ENCODE data around the gene OSTN.
"Not testable (repeated sequence)": the region's sequence is repeated elsewhere in the genome, so short reads cannot be mapped to it uniquely, and the experiment has no call there.

The OSTN gene

DNA sequence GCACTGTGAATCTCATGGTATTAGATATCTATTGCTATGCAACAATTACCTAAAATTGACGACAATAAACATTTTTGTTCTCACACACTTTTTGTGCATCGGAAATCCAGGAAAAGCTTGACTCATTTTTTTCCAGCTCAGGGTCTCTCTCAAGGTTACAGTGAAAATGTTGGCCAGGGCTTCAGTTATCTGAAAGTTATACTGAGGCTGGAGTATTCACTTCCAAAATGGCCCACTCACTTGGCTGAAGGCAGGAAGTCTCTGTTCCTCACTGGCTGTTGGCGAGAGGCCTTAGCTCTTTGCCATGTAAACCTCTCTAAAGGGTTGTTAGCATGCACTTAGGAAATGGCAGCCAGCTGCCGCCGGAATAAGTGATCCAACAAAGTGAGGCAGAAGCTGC is 41.4 kb downstream of the OSTN start:
- no peaks in the 10 kb centered on the region for H3K36me3 Mint-ChIP-seq (ENCODE audit: low read depth)
- no peaks in the 10 kb centered on the region for H3K9me3 Mint-ChIP-seq
- H3K27me3 Mint-ChIP-seq (ENCODE audit: low read depth), result no peaks in the 10 kb centered on the region
- no peak overlapping the region for H3K4me3 Mint-ChIP-seq
- H3K4me1 Mint-ChIP-seq (ENCODE audit: low read depth), result peaks cover 3% of the 10 kb centered on the region
- H3K27ac Mint-ChIP-seq, result no peak overlapping the region

DNA sequence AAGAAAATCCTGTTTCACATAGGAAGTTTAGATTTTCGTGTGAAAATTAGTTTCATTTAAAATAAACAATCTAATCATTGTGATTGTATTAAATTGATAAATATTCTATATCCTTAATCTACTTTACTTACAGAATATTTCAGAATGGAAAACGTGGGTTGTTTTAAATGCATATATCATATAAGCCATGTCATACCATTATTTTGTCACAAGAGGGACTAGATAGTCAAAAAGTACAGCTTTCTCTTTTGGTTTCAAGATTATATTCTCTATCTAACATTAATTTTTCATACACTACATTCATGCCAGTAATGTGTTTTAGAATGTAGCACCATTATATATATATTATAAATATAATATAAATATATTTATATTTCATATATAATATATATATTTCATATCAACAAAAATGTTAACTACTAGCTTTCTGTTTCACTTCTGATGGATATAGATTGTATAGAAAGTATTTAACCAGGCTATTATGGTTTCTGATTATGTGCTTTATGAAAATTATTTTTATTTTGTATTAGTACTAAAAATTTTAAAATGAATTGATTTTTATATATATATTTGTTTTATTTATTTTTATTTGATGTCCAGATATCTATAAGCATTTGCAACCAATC is 45.3 kb downstream of the OSTN start:
- Mint-ChIP-seq H3K9me3 (no peaks in the 10 kb centered on the region), H3K36me3 (ENCODE audit: low read depth) (no peaks in the 10 kb centered on the region), H3K27me3 (ENCODE audit: low read depth) (no peaks in the 10 kb centered on the region), H3K4me3 (no peak overlapping the region), H3K27ac (no peak overlapping the region), H3K4me1 (ENCODE audit: low read depth) (peaks cover 3% of the 10 kb centered on the region)

DNA sequence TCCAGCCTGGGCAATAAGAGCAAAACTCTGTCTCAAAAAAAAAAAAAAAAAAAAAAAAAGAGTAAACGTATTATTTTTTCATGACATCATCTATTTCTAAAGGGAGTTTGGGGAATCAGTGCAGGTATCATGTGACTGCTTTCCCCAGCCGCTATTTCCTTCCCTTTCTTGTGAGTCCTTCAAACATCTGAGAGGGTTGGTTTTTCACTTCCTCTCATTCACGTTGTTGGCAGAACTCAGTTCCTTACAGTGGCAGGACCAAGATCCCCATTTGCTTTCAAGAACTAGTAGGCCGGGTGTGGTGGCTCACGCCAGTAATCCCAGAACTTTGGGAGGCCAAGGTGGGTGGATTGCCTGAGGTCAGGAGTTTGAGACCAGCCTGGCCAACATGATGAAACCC is 47.0 kb downstream of the OSTN start:
- H3K4me1 Mint-ChIP-seq (ENCODE audit: low read depth); H3K4me3 Mint-ChIP-seq; H3K27ac Mint-ChIP-seq; H3K36me3 Mint-ChIP-seq (ENCODE audit: low read depth); H3K27me3 Mint-ChIP-seq (ENCODE audit: low read depth); H3K9me3 Mint-ChIP-seq: not testable (repeated sequence)

DNA sequence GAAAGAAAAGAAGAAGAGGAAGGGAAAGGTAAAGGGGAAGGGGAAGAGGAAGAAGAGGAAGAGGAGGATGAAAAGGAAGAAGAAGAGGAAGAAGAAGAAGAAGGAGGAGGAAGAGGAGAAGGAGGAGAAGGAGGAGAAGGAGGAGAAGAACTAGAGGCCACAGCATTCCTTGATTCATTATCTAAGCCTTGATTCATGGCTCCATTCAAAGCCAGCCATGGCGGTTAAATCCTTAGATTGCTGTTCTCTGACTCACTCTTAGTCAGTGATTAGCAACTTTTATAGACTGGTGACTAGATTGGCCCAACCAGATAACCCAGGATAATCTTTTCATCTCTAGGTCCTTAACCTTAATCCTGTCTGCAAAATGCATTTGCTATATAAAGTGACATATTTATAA is 47.6 kb downstream of the OSTN start:
- Mint-ChIP-seq H3K27me3 (ENCODE audit: low read depth) (no peaks in the 10 kb centered on the region), H3K27ac (no peak overlapping the region), H3K4me3 (no peak overlapping the region), H3K9me3 (no peaks in the 10 kb centered on the region), H3K36me3 (ENCODE audit: low read depth) (no peaks in the 10 kb centered on the region), H3K4me1 (ENCODE audit: low read depth) (peaks cover 3% of the 10 kb centered on the region)

DNA sequence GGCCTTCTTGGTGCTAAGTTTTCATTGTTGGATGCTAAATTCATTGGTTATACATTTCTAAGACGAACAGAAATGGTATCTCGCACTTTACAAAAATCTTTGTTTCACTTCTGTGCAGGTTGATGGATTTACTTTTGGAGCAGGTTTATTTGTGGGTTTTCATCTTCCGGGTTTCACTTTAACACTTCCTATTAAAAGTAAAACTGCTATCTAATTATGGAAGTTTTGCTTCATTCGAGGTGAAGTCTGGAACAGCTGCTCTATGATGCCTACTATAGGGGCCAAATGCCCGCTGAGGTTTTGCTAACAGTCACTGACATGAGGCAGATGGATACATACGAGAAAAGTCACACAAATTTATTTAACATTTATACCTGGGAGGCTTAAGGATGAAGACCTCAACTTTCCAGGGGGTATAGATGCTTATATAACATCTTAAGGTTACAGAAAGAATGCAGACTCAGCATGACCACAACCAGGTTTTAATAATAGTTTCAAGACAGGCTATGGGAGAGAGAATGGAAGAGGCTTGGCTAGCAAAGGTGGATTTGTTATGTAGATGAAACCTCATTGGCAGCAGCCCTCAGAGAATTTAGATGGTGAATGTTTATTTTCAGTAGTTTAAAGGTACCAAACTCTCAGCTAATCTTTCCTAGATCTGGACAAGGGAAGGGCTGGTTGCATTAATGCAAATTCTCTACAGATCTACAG is 54.2 kb downstream of the OSTN start:
- Mint-ChIP-seq H3K27me3 (ENCODE audit: low read depth) (no peaks in the 10 kb centered on the region), H3K4me1 (ENCODE audit: low read depth) (no peaks in the 10 kb centered on the region), H3K9me3 (no peaks in the 10 kb centered on the region), H3K36me3 (ENCODE audit: low read depth) (no peaks in the 10 kb centered on the region), H3K27ac (no peak overlapping the region), H3K4me3 (no peak overlapping the region)

DNA sequence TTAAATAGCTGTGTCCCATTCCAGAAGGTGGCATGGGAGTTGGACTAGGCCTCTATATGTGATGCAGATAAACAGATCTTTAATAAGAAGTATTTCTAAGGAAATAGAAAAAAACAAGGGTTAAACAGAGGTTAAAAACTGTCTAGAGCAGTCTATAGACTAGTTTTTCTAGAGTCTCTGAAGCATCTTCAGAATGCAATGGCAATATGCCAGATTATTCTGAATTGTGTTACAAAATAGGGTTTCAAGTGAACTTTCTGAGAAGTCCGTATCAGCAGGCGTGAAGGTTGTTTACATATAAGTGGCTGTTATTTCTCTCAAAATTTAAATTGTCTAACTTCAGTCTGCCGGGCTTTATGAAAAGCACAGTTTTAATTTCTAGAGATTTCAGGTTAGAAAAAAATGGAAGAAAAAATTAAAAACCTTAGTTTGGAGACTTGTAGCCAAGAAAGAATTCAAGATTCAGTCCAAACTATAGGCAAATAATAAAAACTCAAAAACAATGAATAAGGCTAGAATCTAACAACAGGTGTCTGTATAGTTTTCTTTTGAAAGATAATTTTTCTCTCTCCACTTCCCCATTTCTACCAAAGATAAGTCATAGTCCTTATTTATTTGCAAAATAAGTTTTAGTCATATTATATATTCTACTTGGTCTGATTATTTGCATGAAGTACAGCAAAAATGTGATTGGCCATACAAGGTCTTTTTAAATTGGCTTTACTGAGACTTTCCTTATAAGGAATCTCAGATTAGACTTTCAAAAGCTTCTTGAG is 55.2 kb downstream of the OSTN start:
- no peak overlapping the region for H3K4me3 Mint-ChIP-seq
- no peak overlapping the region for H3K27ac Mint-ChIP-seq
- no peaks in the 10 kb centered on the region for H3K36me3 Mint-ChIP-seq (ENCODE audit: low read depth)
- no peaks in the 10 kb centered on the region for H3K4me1 Mint-ChIP-seq (ENCODE audit: low read depth)
- no peaks in the 10 kb centered on the region for H3K9me3 Mint-ChIP-seq
- no peaks in the 10 kb centered on the region for H3K27me3 Mint-ChIP-seq (ENCODE audit: low read depth)

DNA sequence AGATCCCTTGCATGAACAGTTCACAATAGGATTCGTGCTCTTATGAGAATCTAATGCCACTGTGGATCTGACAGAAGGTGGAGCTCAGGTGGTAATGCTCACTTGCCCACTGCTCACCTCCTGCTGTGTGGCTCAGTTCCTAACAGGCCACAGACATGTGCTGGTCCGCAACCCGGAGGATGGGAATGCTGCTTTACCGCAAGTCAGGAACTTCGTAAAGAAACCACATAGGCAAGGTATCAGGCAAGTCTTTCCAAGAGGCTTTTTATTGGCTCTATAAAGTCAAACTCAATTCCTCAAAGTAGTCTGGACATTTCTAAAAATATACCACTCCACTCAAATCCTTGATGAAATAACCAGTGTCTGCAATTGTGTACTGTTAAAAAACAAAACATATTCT is 56.1 kb downstream of the OSTN start:
- Mint-ChIP-seq H3K27me3 (ENCODE audit: low read depth) (no peaks in the 10 kb centered on the region), H3K27ac (no peak overlapping the region), H3K4me3 (no peak overlapping the region), H3K36me3 (ENCODE audit: low read depth) (no peaks in the 10 kb centered on the region), H3K4me1 (ENCODE audit: low read depth) (no peaks in the 10 kb centered on the region), H3K9me3 (no peaks in the 10 kb centered on the region)

DNA sequence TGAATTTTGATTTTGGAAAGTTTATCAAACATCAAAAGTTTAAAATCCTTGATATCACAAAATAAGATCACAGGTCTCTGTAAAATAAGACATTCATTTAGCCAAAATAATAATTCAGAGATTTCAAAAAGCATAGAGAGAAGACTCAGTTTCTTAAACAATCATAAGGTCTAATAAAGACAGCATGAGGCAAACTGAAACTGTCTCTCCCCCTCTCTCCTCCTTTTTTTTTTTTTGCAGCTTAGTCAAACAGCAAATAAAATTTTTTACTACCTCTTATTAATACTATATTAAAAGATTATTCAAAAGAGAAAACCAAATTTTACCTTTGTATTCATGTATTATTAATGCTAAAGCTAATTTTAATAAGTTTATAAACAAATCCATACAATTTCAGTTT is 57.4 kb downstream of the OSTN start:
- Mint-ChIP-seq H3K9me3 (no peaks in the 10 kb centered on the region), H3K27me3 (ENCODE audit: low read depth) (no peaks in the 10 kb centered on the region), H3K27ac (no peak overlapping the region), H3K4me3 (no peak overlapping the region), H3K4me1 (ENCODE audit: low read depth) (no peaks in the 10 kb centered on the region), H3K36me3 (ENCODE audit: low read depth) (no peaks in the 10 kb centered on the region)

DNA sequence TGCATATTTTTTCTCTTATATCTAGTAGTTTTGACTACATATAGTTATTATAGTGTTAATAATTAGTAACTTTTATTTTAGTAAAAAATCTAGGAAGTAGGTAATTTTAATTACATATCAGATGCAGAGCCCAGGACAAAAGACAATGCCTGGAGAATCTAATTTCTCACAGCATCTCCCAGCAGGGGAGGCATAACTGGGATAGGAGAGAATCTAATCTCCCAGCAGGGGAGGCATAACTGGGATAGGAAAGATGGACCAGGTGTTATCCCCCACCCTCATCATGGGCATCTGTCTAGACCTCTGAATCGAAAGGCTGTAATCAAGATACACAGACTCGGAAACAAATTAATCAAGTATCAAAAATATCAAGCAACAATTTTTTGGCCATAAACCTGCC is 58.2 kb downstream of the OSTN start:
- Mint-ChIP-seq H3K27ac (no peak overlapping the region), H3K4me3 (no peak overlapping the region)

DNA sequence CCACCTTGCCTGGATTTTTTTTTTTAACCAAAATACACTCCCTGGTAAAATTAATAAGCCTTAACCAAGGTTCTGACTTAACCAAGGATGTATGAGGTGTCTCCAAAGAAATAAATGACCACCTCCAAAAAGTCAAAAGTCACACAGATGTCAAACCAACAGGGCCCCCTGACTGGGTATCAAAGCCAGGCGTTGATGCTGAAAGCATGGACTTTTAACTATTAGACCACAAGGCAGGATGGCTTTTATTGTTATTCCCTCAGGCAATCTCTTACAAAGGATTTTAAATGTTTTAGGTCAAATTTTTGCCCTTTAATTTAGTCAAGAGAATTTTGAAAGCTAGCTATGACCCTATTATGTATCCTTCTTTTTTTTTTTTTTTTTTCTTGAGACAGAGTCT is 60.4 kb downstream of the OSTN start:
- Mint-ChIP-seq H3K27ac (no peak overlapping the region), H3K4me1 (ENCODE audit: low read depth) (no peaks in the 10 kb centered on the region), H3K4me3 (no peak overlapping the region)

More for the DNA sequence above, 58.2 kb downstream of the OSTN start:
- no peaks in the 10 kb centered on the region for H3K36me3 Mint-ChIP-seq (ENCODE audit: low read depth)
- H3K9me3 Mint-ChIP-seq, result no peaks in the 10 kb centered on the region
- no peaks in the 10 kb centered on the region for H3K27me3 Mint-ChIP-seq (ENCODE audit: low read depth)
- no peaks in the 10 kb centered on the region for H3K4me1 Mint-ChIP-seq (ENCODE audit: low read depth)

DNA sequence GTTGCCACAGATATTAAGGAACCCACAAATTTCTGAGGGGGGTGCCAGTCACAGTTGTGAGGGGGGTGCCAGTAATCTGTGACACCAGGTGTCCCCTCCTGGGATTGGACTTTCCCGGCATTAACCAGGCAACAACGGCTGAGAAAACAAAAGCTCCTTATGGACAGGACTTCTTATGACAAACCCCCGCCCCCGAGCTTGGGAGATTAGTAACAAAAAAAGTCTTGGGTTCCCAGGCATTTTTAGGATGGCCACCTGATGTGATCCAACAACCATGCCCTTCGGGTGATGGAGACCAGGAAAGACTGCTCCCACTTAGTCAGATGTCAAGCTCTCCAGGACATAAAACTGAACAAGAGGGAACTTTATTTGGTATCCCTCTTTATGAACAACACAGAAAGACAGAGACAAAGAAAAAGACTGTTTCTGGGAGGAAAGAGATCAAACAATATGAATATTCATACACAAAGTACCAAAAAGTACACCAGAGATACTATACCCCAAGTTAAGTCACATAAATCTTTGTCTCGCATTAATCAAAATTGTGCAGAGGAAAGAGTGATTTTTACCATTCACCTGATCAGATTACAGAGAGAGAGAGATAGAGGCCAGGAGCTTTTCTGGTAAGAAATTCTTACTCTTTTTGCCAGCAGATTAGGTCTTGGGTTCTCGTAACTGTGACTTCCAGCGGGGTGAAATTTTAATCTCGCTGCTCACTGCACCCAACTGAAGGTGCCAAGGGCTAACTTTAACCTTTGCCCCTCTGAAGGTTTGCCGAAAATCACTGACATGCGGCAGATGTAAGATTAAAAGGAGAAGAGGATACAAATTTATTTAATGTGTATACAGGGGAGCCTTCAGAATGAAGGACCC is 61.6 kb downstream of the OSTN start:
- Mint-ChIP-seq H3K27me3 (ENCODE audit: low read depth) (no peaks in the 10 kb centered on the region), H3K4me3 (no peak overlapping the region), H3K4me1 (ENCODE audit: low read depth) (no peaks in the 10 kb centered on the region), H3K36me3 (ENCODE audit: low read depth) (no peaks in the 10 kb centered on the region), H3K9me3 (no peaks in the 10 kb centered on the region), H3K27ac (no peak overlapping the region)

More for the DNA sequence above, 60.4 kb downstream of the OSTN start:
- Mint-ChIP-seq H3K36me3 (ENCODE audit: low read depth) (no peaks in the 10 kb centered on the region), H3K27me3 (ENCODE audit: low read depth) (no peaks in the 10 kb centered on the region), H3K9me3 (no peaks in the 10 kb centered on the region)

DNA sequence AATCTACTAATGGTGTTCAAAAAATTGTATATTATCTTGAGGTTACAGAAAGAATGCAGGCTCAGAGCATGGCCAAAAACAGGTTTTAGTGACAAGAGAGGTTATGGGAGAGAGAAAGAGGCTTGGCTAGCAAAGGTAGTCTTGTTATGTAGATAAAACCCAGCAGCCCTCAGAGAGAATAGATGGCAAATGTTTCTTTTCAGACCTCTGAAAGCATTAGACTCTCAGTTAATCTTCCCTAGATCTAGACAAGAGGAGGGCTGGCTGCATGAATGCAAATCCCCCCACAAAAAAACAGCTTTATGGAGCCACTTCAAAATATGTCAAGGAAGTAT is 62.2 kb downstream of the OSTN start:
- Mint-ChIP-seq H3K27me3 (ENCODE audit: low read depth) (no peaks in the 10 kb centered on the region), H3K4me1 (ENCODE audit: low read depth) (no peaks in the 10 kb centered on the region), H3K9me3 (no peaks in the 10 kb centered on the region), H3K27ac (no peak overlapping the region), H3K36me3 (ENCODE audit: low read depth) (no peaks in the 10 kb centered on the region), H3K4me3 (no peak overlapping the region)

DNA sequence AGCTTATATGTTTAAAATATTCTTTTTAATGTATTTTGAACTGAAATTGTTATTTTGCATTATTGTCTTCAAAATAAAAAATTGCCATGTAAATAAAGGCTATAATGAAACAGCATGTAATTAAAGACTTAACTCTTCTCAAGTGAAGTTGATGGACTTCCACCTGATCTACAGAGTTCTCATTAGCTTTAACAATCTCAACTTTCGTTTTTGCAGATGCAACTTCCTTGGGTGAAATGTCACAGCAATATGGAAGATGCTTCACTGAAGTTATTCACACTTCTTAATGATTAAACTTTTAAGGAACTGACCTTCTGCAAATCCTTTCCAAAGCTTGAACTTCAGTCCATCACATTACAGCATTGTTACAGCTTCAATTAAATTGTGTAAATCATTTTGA is 63.6 kb downstream of the OSTN start:
- no peaks in the 10 kb centered on the region for H3K4me1 Mint-ChIP-seq (ENCODE audit: low read depth)
- H3K4me3 Mint-ChIP-seq, result no peak overlapping the region

DNA sequence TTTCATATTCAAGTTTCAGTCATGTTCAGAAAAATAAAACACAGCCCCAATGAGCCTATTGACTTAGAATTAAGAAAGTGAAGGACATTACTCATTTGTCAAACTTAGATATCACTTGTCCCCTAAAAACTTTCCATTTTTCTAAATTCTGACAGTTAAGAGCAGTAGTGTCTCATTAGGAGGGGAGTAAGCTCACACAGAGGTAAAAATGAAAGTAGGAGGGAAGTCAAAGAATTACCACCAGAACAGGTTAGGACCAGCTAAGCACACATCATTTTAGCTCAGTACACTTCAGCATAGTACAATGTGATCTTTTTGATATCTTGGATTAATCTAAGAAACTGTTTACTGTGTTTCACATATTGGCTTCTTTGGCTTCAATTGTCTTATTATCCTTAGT is 64.3 kb downstream of the OSTN start:
- no peaks in the 10 kb centered on the region for H3K4me1 Mint-ChIP-seq (ENCODE audit: low read depth)
- H3K27ac Mint-ChIP-seq, result no peak overlapping the region
- H3K4me3 Mint-ChIP-seq, result no peak overlapping the region
- no peaks in the 10 kb centered on the region for H3K9me3 Mint-ChIP-seq
- H3K27me3 Mint-ChIP-seq (ENCODE audit: low read depth), result no peaks in the 10 kb centered on the region
- H3K36me3 Mint-ChIP-seq (ENCODE audit: low read depth), result no peaks in the 10 kb centered on the region

More for the DNA sequence above, 63.6 kb downstream of the OSTN start:
- H3K9me3 Mint-ChIP-seq, result no peaks in the 10 kb centered on the region
- no peaks in the 10 kb centered on the region for H3K27me3 Mint-ChIP-seq (ENCODE audit: low read depth)
- no peaks in the 10 kb centered on the region for H3K36me3 Mint-ChIP-seq (ENCODE audit: low read depth)
- H3K27ac Mint-ChIP-seq, result no peak overlapping the region
